ENCODE data around the gene CEP57. TPM values are rescaled to one million over a fixed set of nuclear protein-coding genes. Genes with fewer than 3 reads are reported as not detected.

CEP57 gene
- total RNA-seq, 1 experiment from 2014 or later: 79.8 TPM

DNA sequence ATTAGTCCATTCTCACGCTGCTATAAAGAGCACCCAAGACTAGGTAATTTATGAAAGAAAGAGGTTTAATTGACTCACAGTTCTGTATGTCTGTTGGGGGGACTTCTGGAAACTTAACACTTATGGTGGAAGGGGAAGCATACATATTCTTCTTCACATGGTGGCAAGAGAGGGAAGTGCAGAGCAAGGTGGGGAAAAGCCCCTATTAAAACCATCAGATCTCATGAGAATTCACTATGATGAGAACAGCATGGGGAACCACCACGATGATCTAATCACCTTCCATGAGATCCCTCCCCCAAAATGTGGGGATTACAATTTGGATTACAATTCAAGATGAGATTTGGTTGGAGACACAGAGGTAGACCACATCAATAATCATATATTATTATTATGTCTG lies 25.7 kb downstream of the CEP57 start:
- CTCF ChIA-PET: no interaction called here
- POLR2A ChIA-PET (ENCODE audit: low non-redundant PET): no interaction called here
- no peak for TF ChIP-seq EZH2 (IDR thresholded peaks at IDR 0.05; ENCODE audit: borderline replicate concordance, low read depth, low read length, poor library complexity, severe bottlenecking)
- TF ChIP-seq, protein P1, sequence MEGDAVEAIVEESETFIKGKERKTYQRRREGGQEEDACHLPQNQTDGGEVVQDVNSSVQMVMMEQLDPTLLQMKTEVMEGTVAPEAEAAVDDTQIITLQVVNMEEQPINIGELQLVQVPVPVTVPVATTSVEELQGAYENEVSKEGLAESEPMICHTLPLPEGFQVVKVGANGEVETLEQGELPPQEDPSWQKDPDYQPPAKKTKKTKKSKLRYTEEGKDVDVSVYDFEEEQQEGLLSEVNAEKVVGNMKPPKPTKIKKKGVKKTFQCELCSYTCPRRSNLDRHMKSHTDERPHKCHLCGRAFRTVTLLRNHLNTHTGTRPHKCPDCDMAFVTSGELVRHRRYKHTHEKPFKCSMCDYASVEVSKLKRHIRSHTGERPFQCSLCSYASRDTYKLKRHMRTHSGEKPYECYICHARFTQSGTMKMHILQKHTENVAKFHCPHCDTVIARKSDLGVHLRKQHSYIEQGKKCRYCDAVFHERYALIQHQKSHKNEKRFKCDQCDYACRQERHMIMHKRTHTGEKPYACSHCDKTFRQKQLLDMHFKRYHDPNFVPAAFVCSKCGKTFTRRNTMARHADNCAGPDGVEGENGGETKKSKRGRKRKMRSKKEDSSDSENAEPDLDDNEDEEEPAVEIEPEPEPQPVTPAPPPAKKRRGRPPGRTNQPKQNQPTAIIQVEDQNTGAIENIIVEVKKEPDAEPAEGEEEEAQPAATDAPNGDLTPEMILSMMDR (conservative IDR thresholded peaks at IDR 0.05; ENCODE audit: low read depth, low read length): no peak
- Histone ChIP-seq H3K4me1 (ENCODE audit: insufficient read depth, low read length, poor library complexity, severe bottlenecking) (no peaks in the 10 kb centered on the region), H3K27ac (ENCODE audit: low read depth, low read length, poor library complexity, severe bottlenecking) (no peak overlapping the region), H3K36me3 (ENCODE audit: insufficient read depth, low read length, poor library complexity, severe bottlenecking) (peaks cover 16% of the 10 kb centered on the region), H3K27me3 (replicated peaks; ENCODE audit: insufficient read depth, low read depth, low read length, poor library complexity) (no peaks in the 10 kb centered on the region), H3K9me3 (ENCODE audit: low read depth, low read length, poor library complexity, severe bottlenecking) (no peaks in the 10 kb centered on the region), H3K4me3 (ENCODE audit: low read depth, low read length, poor library complexity, severe bottlenecking) (no peak overlapping the region)
- BruUV-seq (replicated peaks): no TSS peak
- intact Hi-C loops (cut with micrococcal nuclease; ENCODE audit: unreplicated experiment): no loop called here
- no peak for DNase-seq (ENCODE audit: low spot score)

DNA sequence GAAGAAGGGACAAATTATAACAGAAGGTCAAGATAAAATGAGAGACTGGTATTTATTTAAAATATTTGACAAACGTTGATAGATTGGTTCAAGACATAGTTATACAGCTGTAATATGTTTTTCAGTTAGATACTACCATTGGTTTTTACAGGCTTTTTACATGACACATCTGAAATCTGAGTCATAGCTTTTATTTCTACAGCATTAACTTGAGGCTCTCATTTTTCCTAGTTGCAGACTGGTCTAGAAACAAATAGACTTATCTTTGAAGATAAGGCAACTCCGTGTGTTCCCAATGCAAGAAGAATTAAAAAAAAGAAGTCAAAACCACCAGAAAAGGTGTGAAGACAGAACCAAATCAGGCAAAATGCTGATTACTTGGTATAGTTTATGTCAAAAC lies 31.3 kb downstream of the CEP57 start:
- BruUV-seq (replicated peaks): no TSS peak
- ChIA-PET CTCF (no interaction called here), POLR2A (ENCODE audit: low non-redundant PET) (no interaction called here)
- no peaks in the 10 kb centered on the region for H3K27me3 ChIP-seq (replicated peaks; ENCODE audit: insufficient read depth, low read depth, low read length, poor library complexity)
- H3K4me3 ChIP-seq (ENCODE audit: low read depth, low read length, poor library complexity, severe bottlenecking): no peak overlapping the region
- intact Hi-C loops (cut with micrococcal nuclease; ENCODE audit: unreplicated experiment): no loop called here
- no peak for DNase-seq (ENCODE audit: low spot score)
- H3K4me1 ChIP-seq (ENCODE audit: insufficient read depth, low read length, poor library complexity, severe bottlenecking): no peaks in the 10 kb centered on the region
- H3K27ac ChIP-seq (ENCODE audit: low read depth, low read length, poor library complexity, severe bottlenecking): no peak overlapping the region
- H3K36me3 ChIP-seq (ENCODE audit: insufficient read depth, low read length, poor library complexity, severe bottlenecking): peaks cover 40% of the 10 kb centered on the region
- no peaks in the 10 kb centered on the region for H3K9me3 ChIP-seq (ENCODE audit: low read depth, low read length, poor library complexity, severe bottlenecking)
- TF ChIP-seq EZH2 (IDR thresholded peaks at IDR 0.05; ENCODE audit: borderline replicate concordance, low read depth, low read length, poor library complexity, severe bottlenecking): no peak
- TF ChIP-seq, protein P1 (conservative IDR thresholded peaks at IDR 0.05; ENCODE audit: low read depth, low read length): no peak

DNA sequence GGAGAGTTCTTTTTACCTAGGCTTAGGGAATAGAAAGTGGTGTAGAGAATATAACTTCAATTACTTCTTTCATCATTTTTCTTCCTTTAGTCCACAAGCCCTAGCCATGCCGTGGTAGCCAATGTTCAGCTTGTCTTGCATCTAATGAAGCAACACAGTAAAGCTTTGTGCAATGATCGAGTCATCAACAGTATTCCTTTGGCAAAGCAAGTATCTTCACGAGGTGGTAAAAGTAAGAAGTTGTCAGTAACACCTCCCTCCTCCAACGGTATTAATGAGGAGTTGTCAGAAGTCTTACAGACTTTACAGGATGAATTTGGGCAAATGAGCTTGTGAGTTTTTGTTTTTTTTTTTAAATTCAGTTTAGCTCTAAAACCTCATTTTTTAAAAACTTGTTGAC lies 37.4 kb downstream of the CEP57 start:
- TF ChIP-seq, protein P1 (conservative IDR thresholded peaks at IDR 0.05; ENCODE audit: low read depth, low read length): no peak
- TF ChIP-seq EZH2 (IDR thresholded peaks at IDR 0.05; ENCODE audit: borderline replicate concordance, low read depth, low read length, poor library complexity, severe bottlenecking): no peak
- BruUV-seq (replicated peaks): no TSS peak
- peaks cover 12% of the 10 kb centered on the region for H3K4me1 ChIP-seq (ENCODE audit: insufficient read depth, low read length, poor library complexity, severe bottlenecking)
- peaks cover 54% of the 10 kb centered on the region for H3K36me3 ChIP-seq (ENCODE audit: insufficient read depth, low read length, poor library complexity, severe bottlenecking)
- no peak for DNase-seq (ENCODE audit: low spot score)
- no peaks in the 10 kb centered on the region for H3K27me3 ChIP-seq (replicated peaks; ENCODE audit: insufficient read depth, low read depth, low read length, poor library complexity)
- ChIA-PET CTCF (interaction anchor here (0.6 kb wide), 1 partner anchor 1883 kb away, joined by 4 read pairs; no protein-coding TSS in a partner anchor), POLR2A (ENCODE audit: low non-redundant PET) (no interaction called here)
- no peak overlapping the region for H3K4me3 ChIP-seq (ENCODE audit: low read depth, low read length, poor library complexity, severe bottlenecking)
- no peak overlapping the region for H3K27ac ChIP-seq (ENCODE audit: low read depth, low read length, poor library complexity, severe bottlenecking)
- no peaks in the 10 kb centered on the region for H3K9me3 ChIP-seq (ENCODE audit: low read depth, low read length, poor library complexity, severe bottlenecking)
- intact Hi-C loops (cut with micrococcal nuclease; ENCODE audit: unreplicated experiment): no loop called here

All from A673 (cell line).